ENCODE results near the gene TMEM201. TPM values are rescaled to one million over a fixed set of nuclear protein-coding genes. Genes with fewer than 3 reads are reported as not detected.

The TMEM201 gene
- total and polyA plus RNA-seq, 4 donors, result 1.5 to 3.5 (median 2.9) TPM

DNA sequence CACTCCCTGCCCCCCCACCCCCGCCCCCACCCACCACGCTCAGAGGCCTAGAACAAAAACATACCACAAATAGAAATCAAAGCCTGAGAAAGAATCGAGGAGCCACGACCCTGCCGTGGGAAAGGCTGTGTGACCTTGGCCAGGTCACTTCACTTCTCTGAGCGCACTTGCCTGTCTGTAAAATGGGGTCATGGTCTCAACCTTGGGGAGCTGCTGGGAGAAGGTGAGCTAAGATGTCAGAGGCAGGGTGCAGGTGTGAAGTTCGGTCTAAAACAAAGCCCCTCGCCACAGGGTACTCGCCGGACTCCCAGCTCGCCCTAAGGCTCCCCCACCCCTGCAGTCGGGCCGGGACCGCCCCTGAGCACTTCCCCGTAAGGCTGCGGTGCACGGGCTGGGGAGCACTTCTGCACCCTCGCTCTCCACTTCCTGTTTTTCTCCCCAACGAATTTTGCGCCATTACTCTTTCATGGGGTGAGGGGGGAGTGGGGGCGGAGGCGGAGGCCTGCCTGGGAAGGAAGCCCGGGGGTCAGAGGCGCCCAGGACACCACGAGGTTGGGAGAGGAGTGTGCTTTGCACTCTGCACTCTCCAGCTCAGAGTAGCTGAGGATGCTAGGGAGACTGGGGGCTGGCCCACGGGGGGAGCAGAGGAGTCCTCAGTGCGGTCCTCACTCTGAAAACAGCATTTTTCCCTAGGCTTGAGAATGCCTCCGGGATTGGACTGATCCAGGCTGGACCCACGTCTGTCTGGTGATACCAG, 40.9 kb downstream of the TMEM201 start (continued):
- TF ChIP-seq RXRA (IDR thresholded peaks at IDR 0.05) (no peak), TAF1 (conservative IDR thresholded peaks at IDR 0.05) (no peak), FOXA1 (IDR thresholded peaks at IDR 0.05) (no peak)

DNA sequence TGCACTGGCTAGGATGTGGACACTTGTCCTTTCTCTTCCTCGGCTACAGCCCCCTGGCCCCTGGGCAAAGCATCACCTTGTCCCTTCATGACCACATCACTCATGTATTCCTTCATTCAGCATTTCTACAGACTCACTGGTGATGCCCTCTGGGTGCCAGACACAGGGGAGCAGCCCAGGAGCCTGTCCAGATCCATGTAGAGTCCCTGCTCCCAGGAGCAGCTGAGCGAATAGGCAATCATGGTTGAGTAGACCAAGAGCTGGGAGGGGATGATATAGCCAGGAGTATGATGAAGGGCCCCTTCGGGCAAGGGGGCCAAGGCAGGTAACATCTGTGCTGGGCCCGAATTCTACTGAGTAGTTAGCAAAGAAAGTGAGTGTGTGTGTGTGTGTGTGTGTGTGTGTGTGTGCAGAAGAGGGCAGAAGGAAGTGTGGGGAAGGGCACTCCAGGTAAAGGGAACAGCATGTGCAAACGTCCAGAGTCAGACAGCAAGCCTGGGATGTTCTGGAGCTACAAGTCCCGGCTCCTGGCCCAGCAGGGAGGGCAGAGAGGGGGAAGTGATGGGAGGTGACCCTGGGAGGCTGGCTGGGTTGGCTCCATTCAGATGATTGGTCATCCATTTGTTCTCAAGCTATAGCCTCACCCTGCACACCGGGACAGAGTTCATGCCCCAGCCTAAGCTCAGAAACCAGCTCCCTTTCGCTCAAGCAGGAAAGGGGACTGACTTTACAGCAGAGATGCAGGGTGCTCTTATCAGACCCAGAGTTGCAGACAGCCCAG, 41.8 kb downstream of the TMEM201 start:
- 71% methylated on average over 8 of the region's 8 CpGs for WGBS
- Histone ChIP-seq H3K9me3 (ENCODE audit: control insufficient read depth in 4 of 4, low read length in 3 of 4) (no peaks in the 10 kb centered on the region), H3K4me3 (ENCODE audit: low read depth in 1 of 3, low read length in 3 of 3) (peak overlapping the region in 1 of 3 donors; percentile 6), H3K27me3 (ENCODE audit: control insufficient read depth in 4 of 4, insufficient read depth in 4 of 4, low read length in 3 of 4) (no peaks in the 10 kb centered on the region), H3K27ac (ENCODE audit: low read depth in 1 of 2, low read length in 2 of 2) (peak overlapping the region; percentile 3 to 10), H3K36me3 (ENCODE audit: control insufficient read depth in 4 of 4, insufficient read depth in 3 of 4, low read depth in 1 of 4, low read length in 3 of 4) (no peaks in the 10 kb centered on the region), H3K4me1 (ENCODE audit: control insufficient read depth in 4 of 4, insufficient read depth in 4 of 4, low read length in 3 of 4) (peaks cover 0 to 5% (median 2%) of the 10 kb centered on the region in 4 donors), H3K9ac (ENCODE audit: low read depth in 1 of 2, low read length in 2 of 2) (no peak overlapping the region)
- TF ChIP-seq GABPA (IDR thresholded peaks at IDR 0.05 in 1 of 2, conservative IDR thresholded peaks at IDR 0.05 in 1 of 2) (no peak), FOXA1 (IDR thresholded peaks at IDR 0.05) (no peak), TAF1 (conservative IDR thresholded peaks at IDR 0.05) (no peak), JUND (IDR thresholded peaks at IDR 0.05) (no peak), EGR1 (IDR thresholded peaks at IDR 0.05; ENCODE audit: low read depth in 2 of 2) (no peak), NR2F2 (IDR thresholded peaks at IDR 0.05) (no peak), RXRA (IDR thresholded peaks at IDR 0.05) (no peak), FOXA2 (IDR thresholded peaks at IDR 0.05) (no peak)
- TF ChIP-seq, protein P1, sequence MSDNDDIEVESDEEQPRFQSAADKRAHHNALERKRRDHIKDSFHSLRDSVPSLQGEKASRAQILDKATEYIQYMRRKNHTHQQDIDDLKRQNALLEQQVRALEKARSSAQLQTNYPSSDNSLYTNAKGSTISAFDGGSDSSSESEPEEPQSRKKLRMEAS (IDR thresholded peaks at IDR 0.05), result no peak
- TF ChIP-seq, protein P2, sequence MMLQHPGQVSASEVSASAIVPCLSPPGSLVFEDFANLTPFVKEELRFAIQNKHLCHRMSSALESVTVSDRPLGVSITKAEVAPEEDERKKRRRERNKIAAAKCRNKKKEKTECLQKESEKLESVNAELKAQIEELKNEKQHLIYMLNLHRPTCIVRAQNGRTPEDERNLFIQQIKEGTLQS (IDR thresholded peaks at IDR 0.05), result no peak
- DNase-seq (ENCODE audit: low spot score), result no peak

DNA sequence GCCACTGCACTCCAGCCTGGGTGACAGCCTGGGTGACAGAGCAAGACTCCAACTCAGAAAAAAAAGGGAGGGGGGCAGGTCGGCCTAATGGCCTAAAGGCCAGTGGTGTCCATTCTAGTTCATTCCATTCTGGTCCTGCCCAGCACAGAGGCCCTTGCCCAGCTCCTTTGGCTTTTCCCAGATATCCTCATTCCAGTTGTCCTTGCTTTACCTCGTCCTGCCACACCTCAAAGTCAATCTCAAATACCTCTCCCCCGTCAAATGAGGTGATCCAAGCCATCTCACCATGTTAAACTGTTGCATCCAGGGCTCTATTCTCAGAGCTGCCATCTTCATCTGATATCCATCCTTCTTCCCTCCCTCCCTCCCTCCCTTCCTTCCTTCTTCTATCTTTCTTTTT, 42.9 kb downstream of the TMEM201 start:
- Histone ChIP-seq H3K27me3 (ENCODE audit: control insufficient read depth in 4 of 4, insufficient read depth in 4 of 4, low read length in 3 of 4) (no peaks in the 10 kb centered on the region), H3K27ac (ENCODE audit: low read depth in 1 of 2, low read length in 2 of 2) (no peak overlapping the region), H3K36me3 (ENCODE audit: control insufficient read depth in 4 of 4, insufficient read depth in 3 of 4, low read depth in 1 of 4, low read length in 3 of 4) (no peaks in the 10 kb centered on the region), H3K4me1 (ENCODE audit: control insufficient read depth in 4 of 4, insufficient read depth in 4 of 4, low read length in 3 of 4) (peaks cover 0 to 5% (median 2%) of the 10 kb centered on the region in 4 donors), H3K9ac (ENCODE audit: low read depth in 1 of 2, low read length in 2 of 2) (no peak overlapping the region), H3K4me3 (ENCODE audit: low read depth in 1 of 3, low read length in 3 of 3) (no peak overlapping the region), H3K9me3 (ENCODE audit: control insufficient read depth in 4 of 4, low read length in 3 of 4) (no peaks in the 10 kb centered on the region)
- WGBS, result 93% methylated on average over 3 of the region's 3 CpGs
- DNase-seq (ENCODE audit: low spot score), result no peak
- TF ChIP-seq, protein P3, sequence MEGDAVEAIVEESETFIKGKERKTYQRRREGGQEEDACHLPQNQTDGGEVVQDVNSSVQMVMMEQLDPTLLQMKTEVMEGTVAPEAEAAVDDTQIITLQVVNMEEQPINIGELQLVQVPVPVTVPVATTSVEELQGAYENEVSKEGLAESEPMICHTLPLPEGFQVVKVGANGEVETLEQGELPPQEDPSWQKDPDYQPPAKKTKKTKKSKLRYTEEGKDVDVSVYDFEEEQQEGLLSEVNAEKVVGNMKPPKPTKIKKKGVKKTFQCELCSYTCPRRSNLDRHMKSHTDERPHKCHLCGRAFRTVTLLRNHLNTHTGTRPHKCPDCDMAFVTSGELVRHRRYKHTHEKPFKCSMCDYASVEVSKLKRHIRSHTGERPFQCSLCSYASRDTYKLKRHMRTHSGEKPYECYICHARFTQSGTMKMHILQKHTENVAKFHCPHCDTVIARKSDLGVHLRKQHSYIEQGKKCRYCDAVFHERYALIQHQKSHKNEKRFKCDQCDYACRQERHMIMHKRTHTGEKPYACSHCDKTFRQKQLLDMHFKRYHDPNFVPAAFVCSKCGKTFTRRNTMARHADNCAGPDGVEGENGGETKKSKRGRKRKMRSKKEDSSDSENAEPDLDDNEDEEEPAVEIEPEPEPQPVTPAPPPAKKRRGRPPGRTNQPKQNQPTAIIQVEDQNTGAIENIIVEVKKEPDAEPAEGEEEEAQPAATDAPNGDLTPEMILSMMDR (IDR thresholded peaks at IDR 0.05; ENCODE audit: low read depth, low read length, missing input control), result no peak
- TF ChIP-seq, protein P4, sequence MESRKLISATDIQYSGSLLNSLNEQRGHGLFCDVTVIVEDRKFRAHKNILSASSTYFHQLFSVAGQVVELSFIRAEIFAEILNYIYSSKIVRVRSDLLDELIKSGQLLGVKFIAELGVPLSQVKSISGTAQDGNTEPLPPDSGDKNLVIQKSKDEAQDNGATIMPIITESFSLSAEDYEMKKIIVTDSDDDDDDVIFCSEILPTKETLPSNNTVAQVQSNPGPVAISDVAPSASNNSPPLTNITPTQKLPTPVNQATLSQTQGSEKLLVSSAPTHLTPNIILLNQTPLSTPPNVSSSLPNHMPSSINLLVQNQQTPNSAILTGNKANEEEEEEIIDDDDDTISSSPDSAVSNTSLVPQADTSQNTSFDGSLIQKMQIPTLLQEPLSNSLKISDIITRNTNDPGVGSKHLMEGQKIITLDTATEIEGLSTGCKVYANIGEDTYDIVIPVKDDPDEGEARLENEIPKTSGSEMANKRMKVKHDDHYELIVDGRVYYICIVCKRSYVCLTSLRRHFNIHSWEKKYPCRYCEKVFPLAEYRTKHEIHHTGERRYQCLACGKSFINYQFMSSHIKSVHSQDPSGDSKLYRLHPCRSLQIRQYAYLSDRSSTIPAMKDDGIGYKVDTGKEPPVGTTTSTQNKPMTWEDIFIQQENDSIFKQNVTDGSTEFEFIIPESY (IDR thresholded peaks at IDR 0.05), result no peak
- TF ChIP-seq JUND (IDR thresholded peaks at IDR 0.05), result no peak
